Loucy (cell line): Measurements from ENCODE around the gene GRID1.

ENCODE experiments used
- H2AFZ ChIP-seq: fragments of 200-600 bp; sonication (generic); 2 replicates; pipeline ENCODE4 v1.6.0; 2016; ENCODE audit warnings: antibody characterized with exemption, mild to moderate bottlenecking, low read length, moderate library complexity
- H3F3A ChIP-seq: fragments of 200-600 bp; 2 replicates; pipeline ENCODE4 v1.6.0; 2016; ENCODE audit warnings: antibody characterized with exemption, low read depth, mild to moderate bottlenecking
- H3K27me3 ChIP-seq: fragments of 200-600 bp; sonication (generic); 2 replicates; pipeline ENCODE4 v1.6.1; 2014; ENCODE audit warnings: low read length, mild to moderate bottlenecking; ENCODE audit not compliant: insufficient read depth, poor library complexity, severe bottlenecking
- H3K36me3 ChIP-seq: fragments of 200-600 bp; sonication (generic); 2 replicates; pipeline ENCODE4 v1.6.1; 2016; ENCODE audit warnings: low read length; ENCODE audit not compliant: insufficient read depth
- H3K4me1 ChIP-seq: fragments of 200-600 bp; sonication (generic); 2 replicates; pipeline ENCODE4 v1.5.1; 2014; ENCODE audit warnings: low read length, mild to moderate bottlenecking; ENCODE audit not compliant: insufficient read depth, poor library complexity, severe bottlenecking
- H3K4me2 ChIP-seq: fragments of 200-600 bp; sonication (generic); 2 replicates; pipeline ENCODE4 v1.6.0; 2014; ENCODE audit warnings: antibody characterized with exemption, low read length, low read depth, mild to moderate bottlenecking; ENCODE audit not compliant: poor library complexity, severe bottlenecking
- H3K4me3 ChIP-seq: fragments of 200-600 bp; sonication (generic); 2 replicates; pipeline ENCODE4 v1.5.1; 2014; ENCODE audit warnings: low read length, mild to moderate bottlenecking, mixed read lengths; ENCODE audit not compliant: poor library complexity, severe bottlenecking
- H3K79me2 ChIP-seq: fragments of 200-600 bp; sonication (generic); 2 replicates; pipeline ENCODE4 v1.6.1; 2014; ENCODE audit warnings: low read length; ENCODE audit not compliant: insufficient read depth
- H3K9ac ChIP-seq: fragments of 200-600 bp; sonication (generic); 2 replicates; pipeline ENCODE4 v1.6.0; 2014; ENCODE audit warnings: mild to moderate bottlenecking, low read depth, low read length, moderate library complexity; ENCODE audit not compliant: poor library complexity, severe bottlenecking
- H3K9me2 ChIP-seq: fragments of 200-600 bp; sonication (generic); replicated peaks from 2 replicates; pipeline ENCODE4 v1.6.1; 2016; ENCODE audit warnings: low read depth, low read length, mixed read lengths
- H3K9me3 ChIP-seq: fragments of 200-600 bp; sonication (generic); 2 replicates; pipeline ENCODE4 v1.6.1; 2014; ENCODE audit warnings: mild to moderate bottlenecking, antibody characterized with exemption, low read length, low read depth; ENCODE audit not compliant: insufficient read depth
- H4K20me1 ChIP-seq: fragments of 200-600 bp; sonication (generic); 2 replicates; pipeline ENCODE4 v1.6.0; 2014; ENCODE audit warnings: antibody characterized with exemption, low read length, mild to moderate bottlenecking; ENCODE audit not compliant: insufficient read depth, poor library complexity, severe bottlenecking
- EZH2phosphoT487 ChIP-seq: fragments of 200-600 bp; IDR thresholded peaks from 2 replicates; pipeline ENCODE4 v1.6.1; 2018; ENCODE audit warnings: antibody characterized with exemption, mild to moderate bottlenecking, moderate library complexity, borderline replicate concordance
- TF ChIP-seq, protein P1 (sequence below): fragments of 200-600 bp; sonication (generic); conservative IDR thresholded peaks from 2 replicates; pipeline ENCODE4 v1.5.1; 2014; ENCODE audit warnings: mild to moderate bottlenecking, antibody characterized with exemption, low read length

Gene GRID1

DNA sequence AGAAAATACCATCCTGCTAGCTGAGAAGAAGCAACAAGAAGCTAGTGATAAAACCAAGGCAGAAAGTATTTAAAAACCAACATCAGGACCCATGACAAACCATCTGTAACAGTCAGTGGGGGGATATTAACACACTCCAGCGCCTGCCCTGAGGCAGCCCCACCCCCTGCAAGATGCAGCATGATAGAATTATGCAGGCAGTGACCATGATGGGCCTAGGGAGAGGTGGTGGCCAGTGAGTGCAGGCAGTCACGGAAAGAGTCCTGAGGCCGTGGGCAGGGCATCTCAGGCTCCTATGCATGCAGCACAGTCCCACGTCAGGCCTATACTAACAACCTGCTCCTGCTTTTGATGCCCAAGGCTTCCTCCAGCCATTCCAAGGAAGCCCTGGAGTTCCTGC is 686.9 kb downstream of the GRID1 start:
- Histone ChIP-seq H3K9ac (no peak overlapping the region), H3K36me3 (no peaks in the 10 kb centered on the region), H3K4me1 (no peaks in the 10 kb centered on the region), H3F3A (no peaks in the 10 kb centered on the region), H3K9me3 (no peaks in the 10 kb centered on the region; the same call in 1 of the 2 replicates), H3K27me3 (no peaks in the 10 kb centered on the region), H3K79me2 (no peaks in the 10 kb centered on the region), H2AFZ (no peak overlapping the region), H3K4me3 (no peak overlapping the region), H3K9me2 (no peaks in the 10 kb centered on the region), H3K4me2 (no peak overlapping the region), H4K20me1 (no peaks in the 10 kb centered on the region)
- no peak for TF ChIP-seq EZH2phosphoT487

DNA sequence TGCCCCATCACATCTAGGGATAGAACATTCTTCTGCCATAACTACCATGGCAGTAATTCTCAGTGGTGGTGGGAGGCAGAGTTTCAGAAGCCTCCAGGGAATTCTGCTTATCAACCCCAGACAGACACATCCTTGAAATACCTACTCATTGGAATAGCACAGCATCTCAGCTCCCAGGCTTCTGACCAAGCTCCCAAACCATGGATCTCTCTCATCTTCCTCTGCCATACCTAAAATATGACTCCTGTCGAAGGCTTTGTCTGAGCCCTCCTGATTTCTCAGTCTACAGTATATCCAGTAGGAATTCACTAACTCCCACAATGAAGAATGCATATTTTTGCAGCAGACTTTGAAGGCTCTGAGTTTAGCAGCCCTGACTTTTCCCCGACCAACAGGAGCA is 687.5 kb downstream of the GRID1 start:
- no peak overlapping the region for H3K4me2 ChIP-seq
- H3K27me3 ChIP-seq, result no peaks in the 10 kb centered on the region
- no peak overlapping the region for H3K9ac ChIP-seq
- H4K20me1 ChIP-seq, result no peaks in the 10 kb centered on the region
- no peaks in the 10 kb centered on the region for H3K9me2 ChIP-seq
- H3F3A ChIP-seq, result no peaks in the 10 kb centered on the region
- no peaks in the 10 kb centered on the region for H3K36me3 ChIP-seq
- H3K9me3 ChIP-seq, result no peaks in the 10 kb centered on the region; the same call in 1 of the 2 replicates
- no peaks in the 10 kb centered on the region for H3K79me2 ChIP-seq
- H3K4me3 ChIP-seq, result no peak overlapping the region
- H3K4me1 ChIP-seq, result no peaks in the 10 kb centered on the region
- no peak overlapping the region for H2AFZ ChIP-seq
- TF ChIP-seq EZH2phosphoT487, result no peak
- TF ChIP-seq, protein P1, sequence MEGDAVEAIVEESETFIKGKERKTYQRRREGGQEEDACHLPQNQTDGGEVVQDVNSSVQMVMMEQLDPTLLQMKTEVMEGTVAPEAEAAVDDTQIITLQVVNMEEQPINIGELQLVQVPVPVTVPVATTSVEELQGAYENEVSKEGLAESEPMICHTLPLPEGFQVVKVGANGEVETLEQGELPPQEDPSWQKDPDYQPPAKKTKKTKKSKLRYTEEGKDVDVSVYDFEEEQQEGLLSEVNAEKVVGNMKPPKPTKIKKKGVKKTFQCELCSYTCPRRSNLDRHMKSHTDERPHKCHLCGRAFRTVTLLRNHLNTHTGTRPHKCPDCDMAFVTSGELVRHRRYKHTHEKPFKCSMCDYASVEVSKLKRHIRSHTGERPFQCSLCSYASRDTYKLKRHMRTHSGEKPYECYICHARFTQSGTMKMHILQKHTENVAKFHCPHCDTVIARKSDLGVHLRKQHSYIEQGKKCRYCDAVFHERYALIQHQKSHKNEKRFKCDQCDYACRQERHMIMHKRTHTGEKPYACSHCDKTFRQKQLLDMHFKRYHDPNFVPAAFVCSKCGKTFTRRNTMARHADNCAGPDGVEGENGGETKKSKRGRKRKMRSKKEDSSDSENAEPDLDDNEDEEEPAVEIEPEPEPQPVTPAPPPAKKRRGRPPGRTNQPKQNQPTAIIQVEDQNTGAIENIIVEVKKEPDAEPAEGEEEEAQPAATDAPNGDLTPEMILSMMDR, result no peak

DNA sequence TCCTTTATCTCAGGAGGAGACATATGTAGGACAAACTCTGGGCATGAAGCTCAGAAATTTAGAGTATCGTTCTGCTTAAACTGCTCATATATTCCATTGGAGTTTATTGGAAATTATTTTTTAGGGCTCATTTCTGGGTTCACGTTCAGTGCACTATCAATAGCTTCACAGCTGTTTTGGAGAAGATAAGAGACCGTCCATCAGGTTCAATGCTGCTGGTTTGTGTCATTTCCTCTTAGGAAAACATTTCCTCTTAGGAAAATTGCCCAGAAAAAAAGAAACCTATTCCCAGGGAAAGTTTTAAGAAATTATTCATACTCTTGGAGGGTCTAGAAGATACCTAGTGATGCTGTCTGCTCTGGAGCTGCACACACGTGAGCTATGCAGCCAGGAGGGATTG is 691.7 kb downstream of the GRID1 start:
- Histone ChIP-seq H2AFZ (no peak overlapping the region), H3K9me2 (no peaks in the 10 kb centered on the region), H3K4me3 (no peak overlapping the region), H3K9me3 (no peaks in the 10 kb centered on the region; the same call in 1 of the 2 replicates), H3K27me3 (no peaks in the 10 kb centered on the region), H3F3A (no peaks in the 10 kb centered on the region), H3K4me2 (no peak overlapping the region), H3K36me3 (no peaks in the 10 kb centered on the region), H4K20me1 (no peaks in the 10 kb centered on the region), H3K79me2 (no peaks in the 10 kb centered on the region), H3K9ac (no peak overlapping the region), H3K4me1 (no peaks in the 10 kb centered on the region)
- no peak for TF ChIP-seq EZH2phosphoT487
- TF ChIP-seq, protein P1, result no peak

DNA sequence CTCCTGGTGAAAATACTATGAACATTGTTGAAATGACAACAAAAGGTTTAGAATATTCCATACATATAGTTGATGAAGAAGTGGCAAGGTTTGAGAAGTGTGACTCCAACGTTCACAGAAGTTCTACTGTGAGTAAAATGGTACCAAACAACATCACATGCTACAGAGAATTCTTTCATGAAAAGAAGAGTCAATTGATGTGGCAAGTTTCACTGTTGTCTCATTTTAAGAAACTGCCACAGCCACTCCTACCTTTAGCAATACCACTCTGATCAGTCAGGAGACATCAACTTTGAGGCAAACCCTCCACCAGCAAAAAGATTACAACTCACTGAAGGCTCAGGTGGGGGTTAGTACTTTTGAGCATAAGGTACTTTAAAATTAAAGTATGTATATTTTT is 693.3 kb downstream of the GRID1 start:
- Histone ChIP-seq H2AFZ (no peak overlapping the region), H3K27me3 (no peaks in the 10 kb centered on the region), H3K9me2 (no peaks in the 10 kb centered on the region), H3K9me3 (no peaks in the 10 kb centered on the region; the same call in 1 of the 2 replicates), H3K4me1 (no peaks in the 10 kb centered on the region), H3K4me2 (no peak overlapping the region), H3K36me3 (no peaks in the 10 kb centered on the region), H3K4me3 (no peak overlapping the region), H3K79me2 (no peaks in the 10 kb centered on the region), H4K20me1 (no peaks in the 10 kb centered on the region), H3K9ac (no peak overlapping the region), H3F3A (no peaks in the 10 kb centered on the region)
- TF ChIP-seq, protein P1, result no peak
- TF ChIP-seq EZH2phosphoT487, result no peak
